Measurements from ENCODE around the gene FKBP5.

FKBP5 gene

GRCh38 chr6:35589201-35589739 is 99.4 kb downstream of the FKBP5 start:
- no peak for TF ChIP-seq CTCF (IDR thresholded peaks at IDR 0.05; ENCODE audit: low read depth, low read length)
- H3K4me3 ChIP-seq (ENCODE audit: low read depth, low read length) = no peak overlapping the region

GRCh38 chr6:35587167-35587566 is 101.5 kb downstream of the FKBP5 start:
- no peak for TF ChIP-seq CTCF (IDR thresholded peaks at IDR 0.05; ENCODE audit: low read depth, low read length)
- H3K4me3 ChIP-seq (ENCODE audit: low read depth, low read length) = no peak overlapping the region

- H3K4me3 ChIP-seq (ENCODE audit: low read depth, low read length) = no peak overlapping the region
- no peak for TF ChIP-seq CTCF (IDR thresholded peaks at IDR 0.05; ENCODE audit: low read depth, low read length)
These were observed 102.2 kb downstream of the FKBP5 start for GRCh38 chr6:35586542-35586941.

- TF ChIP-seq CTCF (IDR thresholded peaks at IDR 0.05; ENCODE audit: low read depth, low read length) = no peak
- no peak overlapping the region for H3K4me3 ChIP-seq (ENCODE audit: low read depth, low read length)
These were observed 103.1 kb downstream of the FKBP5 start for GRCh38 chr6:35585658-35586057.

DNA sequence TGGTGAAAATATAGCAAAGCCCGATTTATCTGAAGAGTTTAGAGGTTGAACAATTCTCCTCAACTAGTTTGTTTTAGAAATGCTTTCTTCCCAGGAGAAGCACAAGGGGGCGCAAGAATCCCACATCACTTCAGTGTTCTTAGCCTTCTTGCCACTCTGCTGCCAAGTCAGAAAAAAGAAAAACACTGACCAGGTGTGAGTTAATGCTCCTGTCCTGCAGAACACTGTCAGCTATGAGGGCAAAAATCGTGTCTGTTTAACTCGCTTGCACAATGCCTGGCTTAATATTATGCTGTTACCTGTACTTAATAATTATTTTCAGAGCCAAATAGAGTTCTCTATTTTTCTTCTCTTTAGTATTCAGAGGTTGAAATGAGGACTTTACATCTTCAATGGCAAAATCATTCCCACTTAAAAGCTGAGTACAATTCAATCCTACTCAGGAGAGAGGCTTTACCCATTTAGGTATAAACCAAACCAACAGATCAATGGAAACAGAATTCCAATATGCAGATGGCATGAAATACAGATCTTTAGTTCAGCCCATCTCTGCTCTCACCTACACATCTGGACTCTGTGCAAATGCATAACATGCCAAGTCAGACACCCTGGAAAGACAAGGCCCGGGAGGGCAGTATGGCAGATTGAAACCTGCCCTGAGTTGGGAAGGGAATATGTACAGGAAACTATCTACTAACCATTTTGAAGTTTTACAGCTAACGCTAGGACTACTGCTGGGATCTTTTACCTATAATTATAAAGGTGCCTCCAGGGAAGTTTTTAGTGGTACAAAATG is 104.6 kb downstream of the FKBP5 start:
- H3K4me3 ChIP-seq (ENCODE audit: low read depth, low read length) = no peak overlapping the region
- TF ChIP-seq CTCF (IDR thresholded peaks at IDR 0.05; ENCODE audit: low read depth, low read length) = peak; percentile 63

- no peak for TF ChIP-seq CTCF (IDR thresholded peaks at IDR 0.05; ENCODE audit: low read depth, low read length)
- H3K4me3 ChIP-seq (ENCODE audit: low read depth, low read length) = no peak overlapping the region
These were observed 106.4 kb downstream of the FKBP5 start for GRCh38 chr6:35582315-35582714.

- no peak for TF ChIP-seq CTCF (IDR thresholded peaks at IDR 0.05; ENCODE audit: low read depth, low read length)
- no peak overlapping the region for H3K4me3 ChIP-seq (ENCODE audit: low read depth, low read length)
These were observed 107.1 kb downstream of the FKBP5 start for GRCh38 chr6:35581633-35582032.

Measured in WI38 (cell line).